Erythroblast (primary cell): ENCODE results near the gene AEBP1.

Source experiments
- DNase-seq, 2 experiments: peaks; one replicate each; lab custom pipeline; 2025; lab: John Stamatoyannopoulos, UW
- GATA1 ChIP-seq: IDR thresholded peaks from 2 replicates; pipeline ENCODE4 v1.6.1; 2011; ENCODE audit warnings: low read depth, mild to moderate bottlenecking, control low read depth, low read length, moderate library complexity
- POLR2A ChIP-seq: IDR thresholded peaks from 2 replicates; pipeline ENCODE4 v1.6.1; 2011; ENCODE audit warnings: mild to moderate bottlenecking, low read length

AEBP1 gene

GRCh38 chr7:44108768-44109750, 4.9 kb downstream of the AEBP1 start:
- TF ChIP-seq GATA1 (no peak), POLR2A (no peak)
- no peak for DNase-seq

GRCh38 chr7:44109991-44110390, 5.8 kb downstream of the AEBP1 start:
- TF ChIP-seq GATA1 (no peak), POLR2A (no peak)
- DNase-seq, result no peak

DNA sequence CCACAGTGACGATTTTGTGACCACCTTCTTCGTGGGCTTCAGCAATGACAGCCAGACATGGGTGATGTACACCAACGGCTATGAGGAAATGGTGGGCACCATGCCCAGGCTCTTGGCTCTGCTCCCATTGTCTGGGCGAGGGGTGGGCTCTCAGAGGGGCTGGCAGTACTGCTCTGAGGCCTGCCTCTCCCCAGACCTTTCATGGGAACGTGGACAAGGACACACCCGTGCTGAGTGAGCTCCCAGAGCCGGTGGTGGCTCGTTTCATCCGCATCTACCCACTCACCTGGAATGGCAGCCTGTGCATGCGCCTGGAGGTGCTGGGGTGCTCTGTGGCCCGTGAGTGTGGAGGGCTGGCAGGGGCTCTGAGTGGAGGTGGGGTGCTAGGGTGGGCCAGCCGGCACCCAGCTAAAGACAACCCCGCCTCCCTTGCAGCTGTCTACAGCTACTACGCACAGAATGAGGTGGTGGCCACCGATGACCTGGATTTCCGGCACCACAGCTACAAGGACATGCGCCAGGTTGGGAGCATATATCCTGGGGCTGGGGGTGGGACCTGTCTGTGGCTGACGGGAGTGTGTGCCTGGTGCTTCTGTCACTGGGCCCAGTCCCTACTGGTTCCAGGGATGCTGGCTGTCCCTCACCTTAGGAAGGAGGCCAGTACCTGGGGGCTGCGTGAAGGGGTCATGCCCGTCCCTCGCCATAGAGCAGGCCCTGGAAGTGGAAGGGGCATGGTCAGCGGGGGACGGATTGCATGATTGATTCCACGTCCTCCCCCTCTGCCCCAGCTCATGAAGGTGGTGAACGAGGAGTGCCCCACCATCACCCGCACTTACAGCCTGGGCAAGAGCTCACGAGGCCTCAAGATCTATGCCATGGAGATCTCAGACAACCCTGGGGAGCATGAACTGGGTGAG, 6.8 kb downstream of the AEBP1 start:
- no peak for DNase-seq
- TF ChIP-seq POLR2A (no peak), GATA1 (no peak)

DNA sequence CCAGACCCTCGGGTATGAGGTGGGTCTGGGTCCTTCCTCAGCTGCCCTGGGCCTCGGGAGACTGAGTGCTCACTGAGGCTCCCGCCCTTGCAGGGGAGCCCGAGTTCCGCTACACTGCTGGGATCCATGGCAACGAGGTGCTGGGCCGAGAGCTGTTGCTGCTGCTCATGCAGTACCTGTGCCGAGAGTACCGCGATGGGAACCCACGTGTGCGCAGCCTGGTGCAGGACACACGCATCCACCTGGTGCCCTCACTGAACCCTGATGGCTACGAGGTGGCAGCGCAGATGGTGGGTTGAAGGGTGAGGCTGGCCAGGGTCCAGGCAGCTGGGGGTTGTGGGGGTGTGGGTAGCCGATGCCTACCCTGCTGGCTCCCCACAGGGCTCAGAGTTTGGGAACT, 7.6 kb downstream of the AEBP1 start:
- TF ChIP-seq GATA1 (no peak), POLR2A (no peak)
- no peak for DNase-seq

- TF ChIP-seq POLR2A (peak; percentile 21), GATA1 (no peak)
- no peak for DNase-seq
These were observed 8.3 kb downstream of the AEBP1 start for GRCh38 chr7:44112231-44112996.

GRCh38 chr7:44112997-44113763, 9.0 kb downstream of the AEBP1 start:
- DNase-seq, result no peak
- TF ChIP-seq GATA1 (no peak), POLR2A (no peak)

GRCh38 chr7:44113764-44114354, 9.7 kb downstream of the AEBP1 start:
- TF ChIP-seq GATA1 (no peak), POLR2A (no peak)
- no peak for DNase-seq

GRCh38 chr7:44114586-44115310, 10.6 kb downstream of the AEBP1 start:
- DNase-seq, result no peak
- TF ChIP-seq POLR2A, result no peak
- no peak for TF ChIP-seq GATA1

GRCh38 chr7:44116087-44116788, 12.1 kb downstream of the AEBP1 start:
- TF ChIP-seq GATA1, result no peak

GRCh38 chr7:44116789-44117666, 12.9 kb downstream of the AEBP1 start:
- TF ChIP-seq GATA1, result no peak
- TF ChIP-seq POLR2A, result no peak
- DNase-seq, result no peak

More at GRCh38 chr7:44116087-44116788, 12.1 kb downstream of the AEBP1 start:
- DNase-seq, result no peak
